Heart left ventricle (tissue), 13 donors: ENCODE results near the gene UGCG.

Experiments
- POLR2A ChIP-seq, 2 donors: fragments of 450-650 bp; IDR thresholded peaks; one replicate each; pipeline ENCODE4 v1.6.1; 2017; ENCODE audit warnings: antibody characterized with exemption in 2 of 2, mild to moderate bottlenecking in 2 of 2, moderate library complexity in 2 of 2
- TF ChIP-seq, protein P1 (sequence below), 12 donors: fragments of 200-600 bp; sonication (generic) in 4 of 12; IDR thresholded peaks; one replicate each; pipeline versions ENCODE4 v1.5.0 to v1.8.0; 2018 to 2022; ENCODE audit warnings: antibody characterized with exemption in 12 of 12, mild to moderate bottlenecking in 5 of 12
- donor health status: ischemic (EF 13 %, LVEDD 7.1; RV severe dilation, severe dysfunction).
- donor health status: DM: no; HTN: yes; CAD: no.
- donor health status: DM: no; HTN: no; CAD: no.
- donor health status: ischemic (EF 25% LVEDD 6.9; RV normal size, moderate dysfunction).
- donor health status: ischemic (EF 25% LVEDD 5.7; RV mildly dilated, moderate dysfunction).
- donor health status: ischemic (EF 35%, LVEDD 5.7; RV mildly dilated, moderate dysfunction).
- donor health status: nonischemic (EF 11% LVEDD 7.7; RV severe dilation, severe dysfunction).
- donor health status: DM: yes; HTN: yes; CAD: no.
- donor health status: PGD.
- donor health status: ischemic (EF 29% LVEDD 5.4; RV normal size, mild dysfunction).
- donor health status: nonischemic (EF 23%, LVEDD 6.1; RV moderate dilation, normal function).

- TF ChIP-seq POLR2A (IDR thresholded peaks at IDR 0.05) = no peak
- TF ChIP-seq, protein P1, sequence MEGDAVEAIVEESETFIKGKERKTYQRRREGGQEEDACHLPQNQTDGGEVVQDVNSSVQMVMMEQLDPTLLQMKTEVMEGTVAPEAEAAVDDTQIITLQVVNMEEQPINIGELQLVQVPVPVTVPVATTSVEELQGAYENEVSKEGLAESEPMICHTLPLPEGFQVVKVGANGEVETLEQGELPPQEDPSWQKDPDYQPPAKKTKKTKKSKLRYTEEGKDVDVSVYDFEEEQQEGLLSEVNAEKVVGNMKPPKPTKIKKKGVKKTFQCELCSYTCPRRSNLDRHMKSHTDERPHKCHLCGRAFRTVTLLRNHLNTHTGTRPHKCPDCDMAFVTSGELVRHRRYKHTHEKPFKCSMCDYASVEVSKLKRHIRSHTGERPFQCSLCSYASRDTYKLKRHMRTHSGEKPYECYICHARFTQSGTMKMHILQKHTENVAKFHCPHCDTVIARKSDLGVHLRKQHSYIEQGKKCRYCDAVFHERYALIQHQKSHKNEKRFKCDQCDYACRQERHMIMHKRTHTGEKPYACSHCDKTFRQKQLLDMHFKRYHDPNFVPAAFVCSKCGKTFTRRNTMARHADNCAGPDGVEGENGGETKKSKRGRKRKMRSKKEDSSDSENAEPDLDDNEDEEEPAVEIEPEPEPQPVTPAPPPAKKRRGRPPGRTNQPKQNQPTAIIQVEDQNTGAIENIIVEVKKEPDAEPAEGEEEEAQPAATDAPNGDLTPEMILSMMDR (IDR thresholded peaks at IDR 0.05) = no peak
These were observed 20.4 kb upstream of the UGCG start for GRCh38 chr9:111876179-111876578.
